HG02588 (cell line): ENCODE measurements around the gene RAPGEF2.
"Not testable (repeated sequence)": the region's sequence is repeated elsewhere in the genome, so short reads cannot be mapped to it uniquely, and the experiment has no call there.

ENCODE experiments used
- ATAC-seq: cut with Tn5 transposase; IDR thresholded peaks from one replicate; pipeline ENCODE4 v1.9.1; 2021; ENCODE audit warnings: mild to moderate bottlenecking, moderate library complexity; ENCODE audit not compliant: unreplicated experiment

RAPGEF2 gene

GRCh38 chr4:159353422-159354116 lies 250.7 kb downstream of the RAPGEF2 start:
- no peak for ATAC-seq

DNA sequence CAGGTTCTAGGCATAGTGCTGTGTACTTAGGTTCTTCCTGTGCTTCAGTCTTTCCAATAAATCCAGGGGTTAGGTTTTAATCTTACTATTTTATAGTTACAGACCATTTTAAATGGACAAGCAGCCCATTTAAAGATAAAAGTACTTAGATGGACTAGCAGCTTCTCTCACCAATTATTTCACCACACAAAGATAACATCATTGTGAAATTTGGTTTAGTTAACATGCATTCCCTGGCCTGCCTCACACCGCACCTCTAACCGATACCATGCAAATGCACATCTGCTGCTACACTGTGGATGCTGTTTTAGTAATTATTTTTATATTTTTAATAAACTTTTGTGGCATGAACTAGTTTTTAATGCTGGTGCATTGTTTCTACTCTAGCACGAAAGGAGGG lies 252.6 kb downstream of the RAPGEF2 start:
- ATAC-seq, result no peak

DNA sequence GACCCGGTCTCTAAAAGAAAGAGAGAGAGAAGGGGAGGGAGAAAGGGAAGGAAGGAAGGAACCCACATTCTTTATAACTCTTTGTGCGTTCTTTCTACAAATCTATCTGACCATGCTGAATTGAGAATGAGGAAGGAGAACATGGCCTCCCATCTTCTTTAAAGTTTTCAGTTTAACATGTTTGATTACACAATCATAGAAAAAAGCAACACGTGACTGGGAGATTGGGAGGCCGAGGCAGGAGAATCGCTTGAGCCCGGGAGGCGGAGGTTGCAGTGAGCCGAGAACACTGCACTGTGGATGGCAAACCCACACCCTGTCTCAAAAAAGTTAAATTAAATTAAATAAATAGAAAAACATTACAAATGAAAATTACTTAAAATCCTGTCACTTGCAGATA lies 254.5 kb downstream of the RAPGEF2 start:
- ATAC-seq, result no peak

- ATAC-seq, result no peak
Observed at GRCh38 chr4:159358226-159358625, 255.3 kb downstream of the RAPGEF2 start.

- no peak for ATAC-seq
Observed at GRCh38 chr4:159360549-159360948, 257.7 kb downstream of the RAPGEF2 start.

- ATAC-seq, result no peak
Observed at GRCh38 chr4:159363361-159363760, 260.5 kb downstream of the RAPGEF2 start.

- no peak for ATAC-seq
Observed at GRCh38 chr4:159366966-159367780, 264.3 kb downstream of the RAPGEF2 start.

DNA sequence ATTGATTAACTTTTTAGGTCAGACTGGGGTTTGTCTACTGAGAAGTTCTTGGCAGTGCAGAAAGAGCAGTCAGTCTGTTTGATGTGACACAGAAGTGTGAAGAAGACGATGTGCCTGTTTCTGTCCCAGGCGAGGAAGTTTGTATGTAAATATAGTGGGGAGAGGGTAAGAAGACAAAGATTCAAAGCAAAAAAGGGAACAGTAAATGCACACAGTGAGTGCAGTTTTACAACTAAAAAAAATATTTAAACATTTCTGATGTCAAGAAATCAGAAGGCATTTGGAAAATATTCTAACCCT lies 264.9 kb downstream of the RAPGEF2 start:
- ATAC-seq, result no peak

- ATAC-seq, result no peak
Observed at GRCh38 chr4:159368320-159368719, 265.4 kb downstream of the RAPGEF2 start.

GRCh38 chr4:159369256-159369655 lies 266.4 kb downstream of the RAPGEF2 start:
- no peak for ATAC-seq

GRCh38 chr4:159370286-159370685 lies 267.4 kb downstream of the RAPGEF2 start:
- ATAC-seq, result no peak

DNA sequence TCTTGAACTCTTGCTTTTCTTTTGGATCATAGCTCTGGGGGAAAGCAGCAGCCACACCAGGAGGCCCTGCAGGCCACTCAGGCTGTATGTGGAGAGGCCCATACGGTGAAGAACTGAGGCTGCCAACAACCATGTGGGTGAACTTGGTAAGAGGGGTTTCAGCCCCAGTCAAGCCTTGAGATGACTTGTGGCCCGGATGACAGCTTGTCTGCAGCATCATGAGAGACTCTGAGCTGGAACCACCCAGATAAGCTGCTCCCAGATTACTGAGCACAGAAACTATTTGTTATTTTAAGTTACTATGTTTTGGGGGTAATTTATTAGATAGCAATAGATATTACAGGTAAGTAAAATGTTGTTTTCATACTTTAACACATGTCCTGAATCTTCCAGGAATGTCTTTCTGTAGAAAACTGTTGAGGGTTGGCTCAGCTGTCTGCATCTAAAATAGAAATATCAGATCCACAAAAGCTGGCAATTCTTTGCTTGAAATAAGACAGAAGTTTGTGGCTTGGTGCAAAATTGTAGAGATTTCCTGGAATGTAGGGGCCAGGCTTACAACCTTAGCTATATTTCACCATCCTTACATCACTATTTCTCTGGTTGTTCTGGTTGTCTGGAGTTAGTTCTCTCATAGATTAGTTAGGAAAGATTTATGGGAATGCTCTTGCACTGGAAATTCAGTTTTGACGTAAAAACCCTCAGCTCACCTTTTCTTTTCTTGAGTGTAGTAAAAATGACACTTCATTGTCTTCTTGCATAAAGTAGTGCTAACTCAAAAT lies 272.1 kb downstream of the RAPGEF2 start:
- no peak for ATAC-seq

- ATAC-seq, result no peak
Observed at GRCh38 chr4:159376289-159376688, 273.4 kb downstream of the RAPGEF2 start.

DNA sequence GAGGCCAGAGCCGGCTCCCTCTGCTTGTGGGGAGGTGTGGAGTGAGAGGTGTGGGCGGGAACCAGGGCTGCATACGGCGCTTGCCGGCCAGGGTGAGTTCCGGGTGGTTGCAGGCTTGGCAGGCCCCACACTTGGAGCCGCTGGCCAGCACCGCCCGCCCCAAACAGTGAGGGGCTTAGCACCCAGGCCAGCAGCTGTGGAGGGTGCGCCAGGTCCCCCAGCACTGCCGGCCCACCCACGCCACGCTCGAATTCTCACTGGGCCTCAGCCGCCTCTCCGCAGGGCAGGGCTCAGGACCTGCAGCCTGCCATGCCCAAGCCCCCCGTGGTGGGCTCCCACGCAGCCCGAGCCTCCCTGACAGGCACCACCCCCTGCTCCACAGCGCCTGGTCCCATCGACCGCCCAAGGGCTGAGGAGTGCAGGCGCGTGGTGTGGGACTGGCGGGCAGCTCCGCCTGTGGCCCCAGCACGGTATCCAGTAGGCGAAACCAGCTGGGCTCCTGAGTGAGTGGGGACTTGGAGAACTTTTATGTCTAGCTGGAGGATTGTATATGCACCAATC lies 275.3 kb downstream of the RAPGEF2 start:
- no peak for ATAC-seq

- not testable (repeated sequence) for ATAC-seq
Observed at GRCh38 chr4:159379064-159379463, 276.2 kb downstream of the RAPGEF2 start.

GRCh38 chr4:159379836-159380235 lies 277.0 kb downstream of the RAPGEF2 start:
- ATAC-seq, result no peak

DNA sequence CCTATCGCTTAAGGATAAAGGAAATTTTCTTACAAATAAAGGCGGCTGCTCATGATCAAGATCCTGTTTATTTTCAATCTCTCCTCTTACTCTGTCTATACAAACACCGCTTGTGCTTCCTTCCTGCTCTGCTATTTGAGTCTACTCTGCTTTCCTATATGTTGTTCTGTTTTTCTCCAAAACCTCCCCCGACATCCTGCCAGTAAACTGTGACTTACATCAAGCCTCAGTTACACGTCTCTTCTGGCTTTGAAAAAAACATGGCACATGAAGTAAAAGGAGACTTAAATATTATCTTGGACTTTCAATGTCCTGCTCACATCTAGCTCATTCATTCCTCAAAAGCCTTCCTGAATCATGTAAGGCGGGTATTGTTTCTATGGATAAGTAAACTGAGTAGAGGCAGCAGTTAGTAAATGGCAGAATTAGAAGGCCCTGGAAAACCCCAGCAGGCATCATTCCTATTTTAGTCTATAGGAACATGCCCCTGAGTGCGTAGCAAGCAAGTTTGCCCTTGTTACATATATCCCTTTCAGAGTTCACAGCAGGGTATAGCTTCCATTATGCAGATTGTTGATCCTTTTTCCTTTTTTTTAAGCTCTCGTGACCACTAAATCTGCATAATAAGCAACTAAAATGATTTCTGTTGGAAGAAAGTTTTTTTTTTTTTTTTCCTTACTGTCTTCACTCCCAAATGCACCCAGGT lies 280.1 kb downstream of the RAPGEF2 start:
- ATAC-seq, result no peak

DNA sequence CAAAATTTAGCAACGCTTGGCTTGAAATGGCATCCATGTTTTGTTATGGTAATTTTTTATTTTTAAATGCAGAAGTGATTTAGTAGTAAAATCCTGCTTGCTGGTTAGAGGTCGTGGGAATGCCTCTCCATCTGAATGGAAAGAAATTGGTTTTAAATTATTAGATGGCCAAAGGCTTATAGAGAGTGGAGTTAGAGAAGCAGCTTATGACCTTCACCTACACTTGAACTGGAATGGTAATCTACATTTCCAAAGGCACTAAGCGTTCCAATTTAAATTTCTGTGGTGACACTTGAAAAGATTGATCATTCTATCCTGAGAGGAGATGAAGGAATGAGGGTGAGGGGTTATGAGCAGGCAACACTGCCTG lies 280.7 kb downstream of the RAPGEF2 start:
- no peak for ATAC-seq

DNA sequence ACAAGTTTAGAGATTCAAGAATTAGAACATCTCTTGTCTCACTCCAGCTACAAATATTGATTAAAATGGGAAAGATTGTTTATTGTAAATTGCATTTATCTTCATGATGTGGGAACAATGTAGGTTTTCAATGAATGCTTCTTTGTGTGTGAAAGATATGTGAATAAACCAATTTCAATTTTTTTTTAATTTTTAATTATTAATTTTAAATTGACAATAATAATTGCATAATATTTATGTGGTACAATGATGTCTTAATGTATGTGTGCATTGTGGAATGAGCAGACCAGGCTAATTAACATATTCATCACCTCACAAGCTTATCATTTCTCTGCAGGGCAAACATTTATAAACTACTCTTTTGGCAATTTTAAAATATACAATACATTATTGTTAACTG lies 281.1 kb downstream of the RAPGEF2 start:
- no peak for ATAC-seq

- ATAC-seq, result no peak
Observed at GRCh38 chr4:159384632-159385031, 281.8 kb downstream of the RAPGEF2 start.

DNA sequence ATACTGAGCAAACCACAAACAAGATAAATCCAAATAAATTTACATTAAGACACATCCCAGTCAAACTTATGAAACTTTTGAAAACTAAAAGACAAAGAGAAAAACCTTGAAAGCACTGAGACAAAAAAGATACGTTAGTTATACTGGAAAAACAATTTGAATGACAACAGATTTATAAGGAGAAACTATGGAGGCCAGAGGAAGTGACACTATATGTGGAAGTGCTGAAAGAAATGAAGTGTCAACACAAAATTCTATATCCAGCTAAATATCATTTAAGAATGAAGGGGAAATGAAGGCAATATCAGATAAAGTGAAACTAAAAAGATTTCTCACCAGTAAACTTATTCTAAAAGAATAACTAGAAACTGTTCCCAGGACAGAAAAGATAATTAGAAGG lies 283.7 kb downstream of the RAPGEF2 start:
- ATAC-seq, result no peak
